K562 (cell line): ENCODE data around the gene TRIM44. TPM values are rescaled to one million over a fixed set of nuclear protein-coding genes. Genes with fewer than 3 reads are reported as not detected.

ENCODE experiments used
- ATAC-seq: fragments of 200-7000 bp; cut with Tn5 transposase; 3 replicates; pipeline ENCODE4 v1.9.1; 2020; ENCODE audit warnings: moderate library complexity
- BruUV-seq: library from RNA; stranded (reverse); fragments of 400-500 nt; replicated peaks from 2 replicates; lab custom pipeline; 2021; lab: Mats Ljungman, UMichigan
- CTCF ChIA-PET: fragments of 300-600 bp; formaldehyde crosslinking; extraction: SDS; loops from one replicate; lab custom pipeline; 2021; ENCODE audit warnings: low intra/inter-chr PET ratio; lab: Yijun Ruan, JAX
- POLR2A ChIA-PET: fragments of 300-600, 350-650 bp; sonication (Branson Sonifier 250); formaldehyde crosslinking; extraction: SDS; loops from one replicate; lab custom pipeline; 2021; ENCODE audit warnings: antibody characterized with exemption, inconsistent platforms; lab: Yijun Ruan, JAX
- DNase-seq, 4 experiments: peaks; one replicate each; pipeline versions ENCODE4 v3.0.0 to v3.0.0-alpha.2; 2011 to 2018; ENCODE audit warnings: low spot score in 3 of 4, mixed read lengths in 3 of 4; ENCODE audit errors: extremely low read depth in 1 of 4
- FAIRE-seq: peaks from 2 replicates; lab custom pipeline; 2011; peaks lifted over from hg19 to GRCh38; lab: Jason Lieb, UNC
- H2AFZ ChIP-seq: 2 replicates; pipeline ENCODE4 v1.6.0; 2011; ENCODE audit warnings: low read depth, low read length, control low read depth, inconsistent platforms
- H3K27ac ChIP-seq: fragments of 200-600 bp; 3 replicates; pipeline ENCODE4 v1.8.0; 2011; ENCODE audit warnings: low read depth, mild to moderate bottlenecking, control low read depth, inconsistent platforms, low read length, moderate library complexity, mixed read lengths; ENCODE audit errors: extremely low read depth
- H3K27me3 ChIP-seq, 2 experiments: fragments of 300-600 bp in 1 of 2; 2 replicates in 1 of 2; 3 replicates in 1 of 2; pipeline versions ENCODE4 v1.6.0 to v1.8.0; 2011; ENCODE audit warnings: inconsistent platforms in 2 of 2, low read length in 2 of 2, mild to moderate bottlenecking in 1 of 2, mixed read lengths in 1 of 2, moderate library complexity in 1 of 2; ENCODE audit not compliant: control insufficient read depth in 2 of 2, insufficient read depth in 2 of 2
- H3K36me3 ChIP-seq: fragments of 300-600 bp; 3 replicates; pipeline ENCODE4 v1.8.0; 2011; ENCODE audit warnings: mild to moderate bottlenecking, low read length, inconsistent platforms; ENCODE audit not compliant: control insufficient read depth, insufficient read depth
- H3K4me1 ChIP-seq, 2 experiments: fragments of 200-600 bp in 1 of 2; replicated peaks in 1 of 2; 2 replicates in 1 of 2; 3 replicates in 1 of 2; pipeline versions ENCODE4 v1.5.1 to v1.8.0; 2011; ENCODE audit warnings: inconsistent platforms in 2 of 2, low read length in 2 of 2, mild to moderate bottlenecking in 1 of 2, mixed read lengths in 1 of 2, moderate library complexity in 1 of 2; ENCODE audit not compliant: control insufficient read depth in 2 of 2, insufficient read depth in 2 of 2
- H3K4me2 ChIP-seq: 2 replicates; pipeline ENCODE4 v1.6.1; 2011; ENCODE audit warnings: low read length, control low read depth, inconsistent platforms, mixed read lengths; ENCODE audit not compliant: insufficient read depth
- H3K4me3 ChIP-seq: fragments of 200-600 bp; sonication (generic), shearing (Covaris generic); 2 replicates; pipeline ENCODE4 v1.5.1; 2016; ENCODE audit warnings: control low read depth, inconsistent platforms
- H3K79me2 ChIP-seq: fragments of 200-600 bp; 3 replicates; pipeline ENCODE4 v1.8.0; 2011; ENCODE audit warnings: low read length, inconsistent platforms; ENCODE audit not compliant: control insufficient read depth, insufficient read depth
- H3K9ac ChIP-seq, 2 experiments: 2 replicates each; pipeline versions ENCODE4 v1.6.0 to v1.6.1; 2011; ENCODE audit warnings: low read depth in 2 of 2, low read length in 2 of 2, control low read depth in 1 of 2, inconsistent platforms in 1 of 2, mild to moderate bottlenecking in 1 of 2, mixed read lengths in 1 of 2; ENCODE audit not compliant: insufficient read depth in 1 of 2
- H3K9me1 ChIP-seq: one replicate; pipeline ENCODE4 v1.6.0; 2011; ENCODE audit warnings: inconsistent platforms, mild to moderate bottlenecking, low read length, moderate library complexity; ENCODE audit not compliant: control insufficient read depth, insufficient read depth
- H3K9me3 ChIP-seq: replicated peaks from 2 replicates; pipeline ENCODE4 v1.5.1; 2011; ENCODE audit warnings: low read depth, low read length, inconsistent platforms; ENCODE audit not compliant: control insufficient read depth, insufficient read depth
- H4K20me1 ChIP-seq: replicated peaks from 2 replicates; pipeline ENCODE4 v1.6.1; 2011; ENCODE audit warnings: low read length, inconsistent platforms, mixed read lengths; ENCODE audit not compliant: control insufficient read depth, insufficient read depth
- BRD9 ChIP-seq: fragments of 450-650 bp; IDR thresholded peaks from 2 replicates; pipeline ENCODE4 v1.6.1; 2018; ENCODE audit warnings: low read depth; ENCODE audit not compliant: partially characterized antibody
- HNRNPUL1 ChIP-seq: fragments of 200-400 bp; formaldehyde crosslinking; IDR thresholded peaks from 2 replicates; pipeline ENCODE4 v1.6.1; 2017; ENCODE audit warnings: low read length
- HOXB6 ChIP-seq: fragments of 250-450 bp; sonication (Bioruptor Pico); IDR thresholded peaks from 2 replicates; pipeline ENCODE4 v1.5.1; 2022; ENCODE audit warnings: mild to moderate bottlenecking, borderline replicate concordance
- KHSRP ChIP-seq: fragments of 450-650 bp; IDR thresholded peaks from 2 replicates; pipeline ENCODE4 v1.6.1; 2017
- MCM2 ChIP-seq: fragments of 450-650 bp; IDR thresholded peaks from 2 replicates; pipeline ENCODE4 v1.6.1; 2017; ENCODE audit warnings: low read depth, mild to moderate bottlenecking
- MED1 ChIP-seq: sonication (generic); formaldehyde crosslinking; IDR thresholded peaks from 2 replicates; pipeline ENCODE4 v1.8.1; 2023; ENCODE audit warnings: missing genetic modification reagents, borderline replicate concordance
- PHF21A ChIP-seq: fragments of 450-650 bp; IDR thresholded peaks from 2 replicates; pipeline ENCODE4 v1.6.1; 2017; ENCODE audit warnings: low read depth, borderline replicate concordance
- POLR3A ChIP-seq: IDR thresholded peaks from 2 replicates; pipeline ENCODE4 v1.6.1; 2011; ENCODE audit warnings: borderline replicate concordance, mild to moderate bottlenecking, moderate library complexity; ENCODE audit not compliant: insufficient read length, insufficient read depth; ENCODE audit errors: extremely low read depth
- PYGO2 ChIP-seq: fragments of 450-650 bp; IDR thresholded peaks from 2 replicates; pipeline ENCODE4 v1.6.1; 2016; ENCODE audit warnings: mild to moderate bottlenecking, missing genetic modification characterization, moderate library complexity, missing compliant biosample characterization
- RBM15 ChIP-seq: fragments of 200-400 bp; formaldehyde crosslinking; IDR thresholded peaks from 2 replicates; pipeline ENCODE4 v1.6.1; 2018; ENCODE audit warnings: mild to moderate bottlenecking, low read length, moderate library complexity; ENCODE audit not compliant: insufficient read depth
- RBM22 ChIP-seq: fragments of 200-400 bp; formaldehyde crosslinking; IDR thresholded peaks from 2 replicates; pipeline ENCODE4 v1.6.1; 2018; ENCODE audit warnings: low read length, low read depth; ENCODE audit not compliant: poor library complexity, severe bottlenecking
- SIN3A ChIP-seq, 2 experiments: fragments of 150-350 bp in 1 of 2; IDR thresholded peaks; 2 replicates each; pipeline ENCODE4 v1.6.1; 2011 to 2016; ENCODE audit warnings: borderline replicate concordance in 2 of 2, low read depth in 2 of 2, low read length in 2 of 2, mild to moderate bottlenecking in 2 of 2, moderate library complexity in 2 of 2; ENCODE audit not compliant: control insufficient read depth in 1 of 2
- ZNF124 ChIP-seq: sonication (generic); formaldehyde crosslinking; IDR thresholded peaks from 2 replicates; pipeline ENCODE4 v1.8.1; 2022; ENCODE audit warnings: missing genetic modification reagents
- ZNF184 ChIP-seq: sonication (generic); formaldehyde crosslinking; IDR thresholded peaks from 2 replicates; pipeline ENCODE4 v1.5.0; 2020; ENCODE audit warnings: missing genetic modification reagents
- ZNF3 ChIP-seq: fragments of 250-450 bp; sonication (Bioruptor Pico); IDR thresholded peaks from 2 replicates; pipeline ENCODE4 v1.5.0; 2021; ENCODE audit warnings: mild to moderate bottlenecking, moderate library complexity
- ZNF431 ChIP-seq: sonication (generic); formaldehyde crosslinking; IDR thresholded peaks from 2 replicates; pipeline ENCODE4 v1.8.0; 2022; ENCODE audit warnings: mild to moderate bottlenecking, missing genetic modification reagents
- WGBS: fragments of 100-300 bp; shearing (Covaris generic); methylation state at CpG from one replicate; pipeline ENCODE4 v1.1.6; 2016; ENCODE audit warnings: low coverage, mixed read lengths; ENCODE audit not compliant: insufficient coverage; ENCODE audit errors: missing lambda C conversion rate; 5-methylcytosine and 5-hydroxymethylcytosine counted together
- in situ Hi-C: fragments of 300-500 bp; cut with MboI; formaldehyde crosslinking; loops from 4 replicates; pipeline ENCODE4 v1.15.0; 2018; ENCODE audit warnings: inconsistent platforms, mixed read lengths
- intact Hi-C: fragments of 100-400 bp; cut with micrococcal nuclease; formaldehyde crosslinking; loops from 2 replicates; pipeline ENCODE4 v1.14.2; 2022
- polyA plus RNA-seq, 8 experiments: library from polyadenylated mRNA; depleted of rRNA in 4 of 8; stranded (reverse) in 5 of 8; unstranded in 3 of 8; fragments of >200 nt; fragmentation: Nextera tagmentation in 2 of 8; fragmentation: Illumina TruSeq in 1 of 8; extraction: Ambion mirVana in 2 of 8; extraction: Trizol in 1 of 8; gene quantifications; 2 replicates each; pipeline versions ENCODE4 v1.2.1 to v1.2.3, GENCODE V29; 2011 to 2014; ENCODE audit warnings: inconsistent platforms in 1 of 8, missing spikeins in 1 of 8
- total RNA-seq, 7 experiments: library from RNA; depleted of rRNA in 6 of 7; stranded (reverse); fragments of >200 nt in 6 of 7; fragmentation: Illumina TruSeq in 2 of 7; extraction: Trizol in 2 of 7; gene quantifications; 2 replicates each; pipeline versions ENCODE4 v1.2.1 to v1.2.3, GENCODE V29; 2011 to 2021; ENCODE audit warnings: low replicate concordance in 1 of 7
- TF ChIP-seq, protein P1 (sequence below): sonication (generic); formaldehyde crosslinking; IDR thresholded peaks from 2 replicates; pipeline ENCODE4 v1.8.0; 2022; ENCODE audit warnings: missing genetic modification reagents, mild to moderate bottlenecking, borderline replicate concordance
- TF ChIP-seq, protein P2 (sequence below): fragments of 250-450 bp; sonication (Bioruptor Pico); IDR thresholded peaks from 2 replicates; pipeline ENCODE4 v1.4.0; 2020; ENCODE audit warnings: mild to moderate bottlenecking, moderate library complexity
- TF ChIP-seq, protein P3 (sequence below): fragments of 250-450 bp; sonication (Bioruptor Pico); IDR thresholded peaks from 2 replicates; pipeline ENCODE4 v1.8.0; 2022; ENCODE audit warnings: inconsistent platforms

TRIM44 gene
- total and polyA plus RNA-seq, 9 of the 15 experiments (the other 6 are each of a cell fraction or from before 2014, with no cell fraction given), result 8.3 to 105 (median 37.2) TPM

- ChIA-PET CTCF (no interaction called here), POLR2A (no interaction called here)
- DNase-seq, result no peak
- Histone ChIP-seq H3K4me3 (no peak overlapping the region), H3K9ac (no peak overlapping the region), H3K4me2 (no peak overlapping the region), H3K9me3 (no peaks in the 10 kb centered on the region), H3K27ac (no peak overlapping the region), H3K9me1 (no peaks in the 10 kb centered on the region), H2AFZ (no peak overlapping the region), H3K79me2 (no peaks in the 10 kb centered on the region), H3K4me1 (no peaks in the 10 kb centered on the region; a peak in 2 of 5 replicates), H3K36me3 (no peaks in the 10 kb centered on the region), H4K20me1 (no peaks in the 10 kb centered on the region), H3K27me3 (peaks cover 9 to 23% of the 10 kb centered on the region in 2 experiments; a peak in 3 of 5 replicates)
- 4% methylated on average over 5 of the region's 5 CpGs for WGBS
- in situ Hi-C loops, result no loop called here
- no peak for FAIRE-seq
- TF ChIP-seq PYGO2 (tag), result no peak
- TF ChIP-seq, protein P1, sequence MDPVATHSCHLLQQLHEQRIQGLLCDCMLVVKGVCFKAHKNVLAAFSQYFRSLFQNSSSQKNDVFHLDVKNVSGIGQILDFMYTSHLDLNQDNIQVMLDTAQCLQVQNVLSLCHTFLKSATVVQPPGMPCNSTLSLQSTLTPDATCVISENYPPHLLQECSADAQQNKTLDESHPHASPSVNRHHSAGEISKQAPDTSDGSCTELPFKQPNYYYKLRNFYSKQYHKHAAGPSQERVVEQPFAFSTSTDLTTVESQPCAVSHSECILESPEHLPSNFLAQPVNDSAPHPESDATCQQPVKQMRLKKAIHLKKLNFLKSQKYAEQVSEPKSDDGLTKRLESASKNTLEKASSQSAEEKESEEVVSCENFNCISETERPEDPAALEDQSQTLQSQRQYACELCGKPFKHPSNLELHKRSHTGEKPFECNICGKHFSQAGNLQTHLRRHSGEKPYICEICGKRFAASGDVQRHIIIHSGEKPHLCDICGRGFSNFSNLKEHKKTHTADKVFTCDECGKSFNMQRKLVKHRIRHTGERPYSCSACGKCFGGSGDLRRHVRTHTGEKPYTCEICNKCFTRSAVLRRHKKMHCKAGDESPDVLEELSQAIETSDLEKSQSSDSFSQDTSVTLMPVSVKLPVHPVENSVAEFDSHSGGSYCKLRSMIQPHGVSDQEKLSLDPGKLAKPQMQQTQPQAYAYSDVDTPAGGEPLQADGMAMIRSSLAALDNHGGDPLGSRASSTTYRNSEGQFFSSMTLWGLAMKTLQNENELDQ (CRISPR knock-in tag), result no peak
- TF ChIP-seq BRD9, result no peak
- TF ChIP-seq ZNF3 (CRISPR knock-in tag), result no peak
- TF ChIP-seq RBM15, result no peak
- no peak for TF ChIP-seq ZNF124 (CRISPR knock-in tag)
- TF ChIP-seq HOXB6 (CRISPR knock-in tag), result no peak
- TF ChIP-seq HNRNPUL1, result no peak
- no peak for TF ChIP-seq ZNF184 (CRISPR knock-in tag)
- no peak for TF ChIP-seq RBM22
- TF ChIP-seq MED1 (CRISPR knock-in tag), result no peak
- TF ChIP-seq POLR3A, result no peak
- TF ChIP-seq MCM2, result no peak
- TF ChIP-seq, protein P2, sequence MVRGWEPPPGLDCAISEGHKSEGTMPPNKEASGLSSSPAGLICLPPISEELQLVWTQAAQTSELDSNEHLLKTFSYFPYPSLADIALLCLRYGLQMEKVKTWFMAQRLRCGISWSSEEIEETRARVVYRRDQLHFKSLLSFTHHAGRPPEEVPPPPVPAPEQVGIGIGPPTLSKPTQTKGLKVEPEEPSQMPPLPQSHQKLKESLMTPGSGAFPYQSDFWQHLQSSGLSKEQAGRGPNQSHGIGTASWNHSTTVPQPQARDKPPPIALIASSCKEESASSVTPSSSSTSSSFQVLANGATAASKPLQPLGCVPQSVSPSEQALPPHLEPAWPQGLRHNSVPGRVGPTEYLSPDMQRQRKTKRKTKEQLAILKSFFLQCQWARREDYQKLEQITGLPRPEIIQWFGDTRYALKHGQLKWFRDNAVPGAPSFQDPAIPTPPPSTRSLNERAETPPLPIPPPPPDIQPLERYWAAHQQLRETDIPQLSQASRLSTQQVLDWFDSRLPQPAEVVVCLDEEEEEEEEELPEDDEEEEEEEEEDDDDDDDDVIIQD (CRISPR knock-in tag), result no peak
- TF ChIP-seq KHSRP, result no peak
- TF ChIP-seq ZNF431 (CRISPR knock-in tag), result no peak
- TF ChIP-seq, protein P3, sequence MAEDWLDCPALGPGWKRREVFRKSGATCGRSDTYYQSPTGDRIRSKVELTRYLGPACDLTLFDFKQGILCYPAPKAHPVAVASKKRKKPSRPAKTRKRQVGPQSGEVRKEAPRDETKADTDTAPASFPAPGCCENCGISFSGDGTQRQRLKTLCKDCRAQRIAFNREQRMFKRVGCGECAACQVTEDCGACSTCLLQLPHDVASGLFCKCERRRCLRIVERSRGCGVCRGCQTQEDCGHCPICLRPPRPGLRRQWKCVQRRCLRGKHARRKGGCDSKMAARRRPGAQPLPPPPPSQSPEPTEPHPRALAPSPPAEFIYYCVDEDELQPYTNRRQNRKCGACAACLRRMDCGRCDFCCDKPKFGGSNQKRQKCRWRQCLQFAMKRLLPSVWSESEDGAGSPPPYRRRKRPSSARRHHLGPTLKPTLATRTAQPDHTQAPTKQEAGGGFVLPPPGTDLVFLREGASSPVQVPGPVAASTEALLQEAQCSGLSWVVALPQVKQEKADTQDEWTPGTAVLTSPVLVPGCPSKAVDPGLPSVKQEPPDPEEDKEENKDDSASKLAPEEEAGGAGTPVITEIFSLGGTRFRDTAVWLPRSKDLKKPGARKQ, result no peak
- no peak for TF ChIP-seq SIN3A (IDR thresholded peaks at IDR 0.05; ENCODE audit: borderline replicate concordance in 2 of 2, control insufficient read depth in 1 of 2, low read depth in 2 of 2, low read length in 2 of 2)
- TF ChIP-seq PHF21A, result no peak
- ATAC-seq, result no peak
- intact Hi-C loops, result no loop called here
- BruUV-seq, result no TSS peak
Observed at GRCh38 chr11:35826006-35826405, 163.4 kb downstream of the TRIM44 start.
